ENCODE measurements around the gene HPS1. TPM values are rescaled to one million over a fixed set of nuclear protein-coding genes. Genes with fewer than 3 reads are reported as not detected.

HPS1 gene
- total RNA-seq, 2 experiments from 2014 or later, result 53.2 to 68.7 TPM

DNA sequence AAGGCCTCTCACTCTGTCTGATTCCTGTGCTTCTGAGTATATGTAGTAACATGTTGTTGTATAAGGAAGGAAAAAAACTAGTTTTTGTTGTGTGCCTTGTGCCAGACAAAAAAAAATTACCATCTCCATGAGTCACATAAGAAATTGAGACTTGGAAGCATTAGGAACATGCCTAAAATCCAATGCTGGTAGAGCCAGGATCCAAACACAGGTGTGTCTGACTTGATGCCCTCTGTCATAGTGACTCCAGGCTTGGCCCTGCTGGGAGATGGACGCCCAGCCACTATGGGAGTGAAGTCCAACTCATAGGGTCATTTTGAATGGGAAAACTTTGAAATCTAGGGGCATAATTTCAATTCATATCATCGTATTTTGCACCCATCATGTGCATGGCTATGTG lies 69.7 kb downstream of the HPS1 start:
- ChIA-PET POLR2A (no interaction called here), CTCF (ENCODE audit: unreplicated experiment) (no interaction called here)
- intact Hi-C loops (cut with micrococcal nuclease; ENCODE audit: unreplicated experiment), result no loop called here
- Histone ChIP-seq H3K79me2 (ENCODE audit: insufficient read depth, low read depth, low read length) (no peaks in the 10 kb centered on the region), H3K9me3 (ENCODE audit: low read length) (no peaks in the 10 kb centered on the region), H3K4me1 (ENCODE audit: insufficient read depth, low read length, poor library complexity, severe bottlenecking) (no peaks in the 10 kb centered on the region), H3K9me2 (ENCODE audit: insufficient read depth, low read length) (no peaks in the 10 kb centered on the region), H3K27ac (ENCODE audit: low read depth, low read length, poor library complexity, severe bottlenecking) (no peak overlapping the region), H4K20me1 (ENCODE audit: insufficient read depth, low read length) (no peaks in the 10 kb centered on the region), H2AFZ (ENCODE audit: low read length) (no peak overlapping the region), H3K4me3 (ENCODE audit: low read depth, low read length, poor library complexity, severe bottlenecking) (no peak overlapping the region), H3K4me2 (ENCODE audit: low read length) (no peak overlapping the region), H3K36me3 (ENCODE audit: insufficient read depth, low read length) (no peaks in the 10 kb centered on the region)
- no TSS peak for BruUV-seq (replicated peaks)
- DNase-seq (ENCODE audit: low spot score), result no peak
- TF ChIP-seq EZH2phosphoT487 (IDR thresholded peaks at IDR 0.05; ENCODE audit: borderline replicate concordance, low read depth, low read length), result no peak
- TF ChIP-seq CTCF (conservative IDR thresholded peaks at IDR 0.05; ENCODE audit: low read length), result no peak

DNA sequence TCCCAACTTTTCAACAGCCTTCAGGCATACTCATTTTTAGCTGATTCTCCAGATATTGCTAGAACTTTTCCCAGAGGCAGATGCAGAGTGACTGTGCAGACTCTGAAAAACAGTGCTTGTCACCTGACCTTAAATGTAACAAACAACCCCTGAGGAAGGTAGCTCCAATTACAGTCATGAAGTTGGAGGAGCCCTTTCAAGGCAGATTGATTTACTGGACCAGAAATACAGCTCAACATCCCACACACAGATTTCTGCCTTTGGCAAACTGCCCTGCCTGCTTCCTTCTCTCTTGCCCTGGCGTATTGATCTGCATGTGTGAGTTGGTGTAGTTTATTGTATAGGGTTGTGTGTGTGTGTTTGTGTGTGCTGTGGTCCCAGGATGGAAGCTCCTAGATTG lies 70.2 kb downstream of the HPS1 start:
- Histone ChIP-seq H3K36me3 (ENCODE audit: insufficient read depth, low read length) (no peaks in the 10 kb centered on the region), H3K9me3 (ENCODE audit: low read length) (no peaks in the 10 kb centered on the region), H3K27ac (ENCODE audit: low read depth, low read length, poor library complexity, severe bottlenecking) (no peak overlapping the region), H4K20me1 (ENCODE audit: insufficient read depth, low read length) (no peaks in the 10 kb centered on the region), H2AFZ (ENCODE audit: low read length) (no peak overlapping the region), H3K4me2 (ENCODE audit: low read length) (no peak overlapping the region), H3K4me3 (ENCODE audit: low read depth, low read length, poor library complexity, severe bottlenecking) (no peak overlapping the region), H3K4me1 (ENCODE audit: insufficient read depth, low read length, poor library complexity, severe bottlenecking) (no peaks in the 10 kb centered on the region), H3K79me2 (ENCODE audit: insufficient read depth, low read depth, low read length) (no peaks in the 10 kb centered on the region), H3K9me2 (ENCODE audit: insufficient read depth, low read length) (no peaks in the 10 kb centered on the region)
- TF ChIP-seq CTCF (conservative IDR thresholded peaks at IDR 0.05; ENCODE audit: low read length) (no peak), EZH2phosphoT487 (IDR thresholded peaks at IDR 0.05; ENCODE audit: borderline replicate concordance, low read depth, low read length) (no peak)
- intact Hi-C loops (cut with micrococcal nuclease; ENCODE audit: unreplicated experiment), result no loop called here
- no peak for DNase-seq (ENCODE audit: low spot score)
- no TSS peak for BruUV-seq (replicated peaks)
- ChIA-PET POLR2A (no interaction called here), CTCF (ENCODE audit: unreplicated experiment) (no interaction called here)

GRCh38 chr10:98374217-98374985 lies 72.3 kb downstream of the HPS1 start:
- CTCF ChIA-PET (ENCODE audit: unreplicated experiment), result no interaction called here
- no peaks in the 10 kb centered on the region for H3K79me2 ChIP-seq (ENCODE audit: insufficient read depth, low read depth, low read length)
- no peak overlapping the region for H3K27ac ChIP-seq (ENCODE audit: low read depth, low read length, poor library complexity, severe bottlenecking)
- BruUV-seq (replicated peaks), result no TSS peak
- TF ChIP-seq CTCF (conservative IDR thresholded peaks at IDR 0.05; ENCODE audit: low read length), result no peak
- TF ChIP-seq EZH2phosphoT487 (IDR thresholded peaks at IDR 0.05; ENCODE audit: borderline replicate concordance, low read depth, low read length), result no peak
- H4K20me1 ChIP-seq (ENCODE audit: insufficient read depth, low read length), result no peaks in the 10 kb centered on the region
- DNase-seq (ENCODE audit: low spot score), result no peak
- no peaks in the 10 kb centered on the region for H3K9me3 ChIP-seq (ENCODE audit: low read length)
- intact Hi-C loops (cut with micrococcal nuclease; ENCODE audit: unreplicated experiment), result no loop called here
- H3K4me3 ChIP-seq (ENCODE audit: low read depth, low read length, poor library complexity, severe bottlenecking), result no peak overlapping the region
- POLR2A ChIA-PET, result no interaction called here
- no peaks in the 10 kb centered on the region for H3K4me1 ChIP-seq (ENCODE audit: insufficient read depth, low read length, poor library complexity, severe bottlenecking)
- no peaks in the 10 kb centered on the region for H3K9me2 ChIP-seq (ENCODE audit: insufficient read depth, low read length)
- H2AFZ ChIP-seq (ENCODE audit: low read length), result no peak overlapping the region
- no peak overlapping the region for H3K4me2 ChIP-seq (ENCODE audit: low read length)
- H3K36me3 ChIP-seq (ENCODE audit: insufficient read depth, low read length), result no peaks in the 10 kb centered on the region

Data from OCI-LY7 (cell line).